Liver (tissue), 3 donors: ENCODE measurements around the gene ADSS2.

Experiments used
- CTCF ChIP-seq: fragments of 150-350 bp; IDR thresholded peaks from 2 replicates; pipeline ENCODE4 v1.5.1; 2017; ENCODE audit warnings: improper control_type of control experiment, low read depth, low read length; ENCODE audit not compliant: missing input control
- FOXA2 ChIP-seq: IDR thresholded peaks from 2 replicates; pipeline ENCODE4 v1.6.1; 2016; ENCODE audit warnings: antibody characterized with exemption
- RAD21 ChIP-seq, 2 donors: IDR thresholded peaks; 2 replicates each; pipeline ENCODE4 v1.6.1; 2016; ENCODE audit warnings: antibody characterized with exemption in 2 of 2, mild to moderate bottlenecking in 2 of 2
- TF ChIP-seq, protein P1 (sequence below): IDR thresholded peaks from 2 replicates; pipeline ENCODE4 v1.6.1; 2016; ENCODE audit warnings: antibody characterized with exemption
- donor health status: healthy.
- donor health status: healthy.

GRCh38 chr1:244376126-244376525 lies 75.6 kb downstream of the ADSS2 start:
- TF ChIP-seq, protein P1, sequence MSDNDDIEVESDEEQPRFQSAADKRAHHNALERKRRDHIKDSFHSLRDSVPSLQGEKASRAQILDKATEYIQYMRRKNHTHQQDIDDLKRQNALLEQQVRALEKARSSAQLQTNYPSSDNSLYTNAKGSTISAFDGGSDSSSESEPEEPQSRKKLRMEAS, result no peak
- no peak for TF ChIP-seq CTCF
- TF ChIP-seq FOXA2, result no peak
- no peak for TF ChIP-seq RAD21 (IDR thresholded peaks at IDR 0.05)
